Epithelial cell of proximal tubule (primary cell): ENCODE data around the gene HDAC8. TPM values are rescaled to one million over a fixed set of nuclear protein-coding genes. Genes with fewer than 3 reads are reported as not detected.

Source experiments
- DNase-seq: peaks from one replicate; pipeline ENCODE4 v3.0.0-alpha.2; 2011; ENCODE audit warnings: low read depth
- H3K4me3 ChIP-seq: 2 replicates; pipeline ENCODE4 v1.5.1; 2011; ENCODE audit warnings: low read depth, mild to moderate bottlenecking, low read length
- total RNA-seq: library from RNA; depleted of rRNA; stranded (reverse); fragments of >200 nt; gene quantifications from 2 replicates; pipeline ENCODE4 v1.2.3, GENCODE V29; 2015
- TF ChIP-seq, protein P1 (sequence below): conservative IDR thresholded peaks from 2 replicates; pipeline ENCODE4 v1.5.1; 2012; ENCODE audit warnings: low read depth, mild to moderate bottlenecking, low read length

The HDAC8 gene
- total RNA-seq, 1 donor from 2014 or later = 13.2 TPM

- no peak for DNase-seq
- TF ChIP-seq, protein P1, sequence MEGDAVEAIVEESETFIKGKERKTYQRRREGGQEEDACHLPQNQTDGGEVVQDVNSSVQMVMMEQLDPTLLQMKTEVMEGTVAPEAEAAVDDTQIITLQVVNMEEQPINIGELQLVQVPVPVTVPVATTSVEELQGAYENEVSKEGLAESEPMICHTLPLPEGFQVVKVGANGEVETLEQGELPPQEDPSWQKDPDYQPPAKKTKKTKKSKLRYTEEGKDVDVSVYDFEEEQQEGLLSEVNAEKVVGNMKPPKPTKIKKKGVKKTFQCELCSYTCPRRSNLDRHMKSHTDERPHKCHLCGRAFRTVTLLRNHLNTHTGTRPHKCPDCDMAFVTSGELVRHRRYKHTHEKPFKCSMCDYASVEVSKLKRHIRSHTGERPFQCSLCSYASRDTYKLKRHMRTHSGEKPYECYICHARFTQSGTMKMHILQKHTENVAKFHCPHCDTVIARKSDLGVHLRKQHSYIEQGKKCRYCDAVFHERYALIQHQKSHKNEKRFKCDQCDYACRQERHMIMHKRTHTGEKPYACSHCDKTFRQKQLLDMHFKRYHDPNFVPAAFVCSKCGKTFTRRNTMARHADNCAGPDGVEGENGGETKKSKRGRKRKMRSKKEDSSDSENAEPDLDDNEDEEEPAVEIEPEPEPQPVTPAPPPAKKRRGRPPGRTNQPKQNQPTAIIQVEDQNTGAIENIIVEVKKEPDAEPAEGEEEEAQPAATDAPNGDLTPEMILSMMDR = no peak
- H3K4me3 ChIP-seq = no peak overlapping the region
These were observed 196.5 kb downstream of the HDAC8 start for GRCh38 chrX:72376124-72376523.

DNA sequence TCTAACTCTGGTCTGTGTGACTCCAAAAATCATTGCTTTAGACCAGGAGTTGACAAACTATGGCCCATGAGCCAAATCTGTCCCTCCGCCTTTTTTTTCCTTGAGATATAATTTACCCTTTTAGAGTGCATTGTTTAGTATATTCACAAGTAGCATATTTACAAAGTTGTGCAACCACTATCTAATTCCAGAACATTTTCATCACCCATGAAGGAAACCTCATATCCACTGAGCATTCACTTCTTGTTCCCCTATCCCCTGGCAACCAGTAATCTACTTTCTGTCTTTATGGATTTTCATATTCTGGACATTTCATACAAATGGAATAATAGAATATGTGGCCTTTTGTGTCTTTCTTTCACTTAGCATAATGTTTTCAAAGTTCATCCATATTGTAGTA is 199.5 kb downstream of the HDAC8 start:
- TF ChIP-seq, protein P1 = no peak
- DNase-seq = no peak
- H3K4me3 ChIP-seq = no peak overlapping the region

GRCh38 chrX:72372735-72373134 is 199.9 kb downstream of the HDAC8 start:
- DNase-seq = no peak
- H3K4me3 ChIP-seq = no peak overlapping the region
- TF ChIP-seq, protein P1 = no peak

DNA sequence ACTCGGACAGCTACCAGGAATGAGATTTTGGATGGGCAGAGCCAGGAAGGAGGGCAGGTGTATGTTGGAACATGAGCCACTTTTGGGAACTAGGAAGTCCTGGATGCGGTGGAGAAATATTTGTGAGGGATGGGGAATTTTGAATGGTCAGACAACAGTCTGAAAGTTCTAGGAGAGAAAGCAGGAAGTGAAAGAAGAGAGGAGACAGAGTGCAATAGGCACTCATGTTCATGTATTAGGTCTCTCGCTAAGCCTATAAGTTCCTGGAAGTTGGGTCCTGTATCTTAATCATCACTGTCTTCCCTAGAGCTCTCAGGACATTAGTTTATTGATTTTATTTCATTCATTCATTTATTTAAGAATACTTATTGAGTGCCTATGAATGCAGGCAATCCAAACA is 201.2 kb downstream of the HDAC8 start:
- DNase-seq = no peak
- TF ChIP-seq, protein P1 = no peak
- H3K4me3 ChIP-seq = no peak overlapping the region

DNA sequence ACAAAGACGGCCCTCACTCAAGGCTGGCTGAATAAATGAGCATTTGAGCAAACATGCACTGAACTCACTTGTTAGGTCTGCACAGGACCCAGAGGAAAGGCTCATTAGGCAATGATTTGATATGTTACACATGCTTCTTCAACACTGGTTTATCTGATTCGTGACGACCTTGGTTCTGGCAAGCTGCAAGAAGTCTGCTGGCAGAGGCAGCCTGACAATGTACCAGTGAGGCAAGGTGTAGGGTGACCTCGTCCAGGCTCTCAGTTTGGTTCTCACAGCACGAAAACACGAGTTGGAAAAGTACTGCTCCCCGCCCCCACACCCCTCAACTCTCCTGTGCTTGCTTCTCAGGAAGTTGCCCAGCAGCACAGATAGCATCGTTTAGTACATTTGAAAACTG is 203.8 kb downstream of the HDAC8 start:
- H3K4me3 ChIP-seq = no peak overlapping the region

DNA sequence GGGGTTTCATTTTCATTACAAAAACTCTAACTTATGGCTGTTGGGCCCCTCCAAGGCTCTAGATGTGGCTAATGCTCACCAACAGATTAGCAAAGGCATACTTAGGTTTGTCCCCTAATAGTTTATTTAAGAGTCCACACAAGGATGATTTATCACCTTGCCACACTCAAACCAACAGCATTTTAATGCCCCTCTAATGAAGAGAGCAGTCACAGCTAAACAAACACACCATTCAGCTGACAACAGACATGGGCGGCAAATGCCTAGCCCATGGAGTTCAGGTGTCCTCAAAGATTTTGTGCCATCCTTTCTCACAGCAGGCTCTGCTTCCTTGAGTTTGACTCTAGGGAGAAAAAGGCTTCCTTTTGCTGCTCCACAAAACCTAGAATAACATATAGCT is 205.1 kb downstream of the HDAC8 start:
- TF ChIP-seq, protein P1 = no peak
- H3K4me3 ChIP-seq = no peak overlapping the region
- no peak for DNase-seq

More for the DNA sequence above, 203.8 kb downstream of the HDAC8 start:
- TF ChIP-seq, protein P1 = no peak
- DNase-seq = no peak

- no peak overlapping the region for H3K4me3 ChIP-seq
- no peak for DNase-seq
- TF ChIP-seq, protein P1 = no peak
These were observed 205.8 kb downstream of the HDAC8 start for GRCh38 chrX:72366701-72367454.
